SK-N-SH (cell line): ENCODE results near the gene ARHGAP23. TPM values are rescaled to one million over a fixed set of nuclear protein-coding genes. Genes with fewer than 3 reads are reported as not detected.

Source experiments
- CTCF ChIA-PET: fragments of 300-600, 350-600 bp; formaldehyde crosslinking; extraction: SDS; loops from one replicate; lab custom pipeline; 2021; lab: Yijun Ruan, JAX
- POLR2A ChIA-PET: fragments of 350-600 bp; sonication (Branson Sonifier 250); formaldehyde crosslinking; extraction: SDS; loops from one replicate; lab custom pipeline; 2020; ENCODE audit warnings: antibody characterized with exemption, inconsistent platforms; lab: Yijun Ruan, JAX
- DNase-seq: peaks from one replicate; pipeline ENCODE4 v3.0.0; 2012
- H2AFZ ChIP-seq: fragments of 200-600 bp; sonication (generic); 2 replicates; pipeline ENCODE4 v1.8.1; 2016; ENCODE audit warnings: antibody characterized with exemption, mild to moderate bottlenecking, low read depth
- H3F3A ChIP-seq: fragments of 200-600 bp; sonication (generic); replicated peaks from 2 replicates; pipeline ENCODE3; 2016; ENCODE audit warnings: antibody characterized with exemption, mild to moderate bottlenecking; ENCODE audit not compliant: insufficient read depth
- H3K27ac ChIP-seq, 2 experiments: fragments of 200-500 bp in 1 of 2; fragments of 200-600 bp in 1 of 2; sonication (Bioruptor generic) in 1 of 2; sonication (generic), shearing (Covaris generic) in 1 of 2; 2 replicates each; pipeline versions ENCODE4 v1.5.1 to v1.6.1; 2014 to 2016; ENCODE audit warnings: low read depth in 2 of 2, inconsistent platforms in 1 of 2, low read length in 1 of 2, mild to moderate bottlenecking in 1 of 2, mixed read lengths in 1 of 2
- H3K27me3 ChIP-seq: fragments of 200-600 bp; sonication (generic), shearing (Covaris generic); 2 replicates; pipeline ENCODE4 v1.6.1; 2016; ENCODE audit warnings: mixed run types; ENCODE audit not compliant: insufficient read depth
- H3K36me3 ChIP-seq, 2 experiments: fragments of 200-500 bp in 1 of 2; fragments of 200-600 bp in 1 of 2; sonication (Bioruptor generic) in 1 of 2; sonication (generic) in 1 of 2; replicated peaks in 1 of 2; 2 replicates each; pipeline versions ENCODE3 to v1.5.1; 2014 to 2016; ENCODE audit warnings: low read length in 1 of 2, mild to moderate bottlenecking in 1 of 2; ENCODE audit not compliant: insufficient read depth in 2 of 2, control insufficient read depth in 1 of 2
- H3K4me1 ChIP-seq, 2 experiments: fragments of 200-500 bp in 1 of 2; fragments of 200-600 bp in 1 of 2; sonication (Bioruptor generic) in 1 of 2; sonication (generic), shearing (Covaris generic) in 1 of 2; 2 replicates each; pipeline versions ENCODE4 v1.5.1 to v1.6.1; 2014 to 2016; ENCODE audit warnings: low read depth in 1 of 2, low read length in 1 of 2, mixed run types in 1 of 2; ENCODE audit not compliant: insufficient read depth in 2 of 2, control insufficient read depth in 1 of 2
- H3K4me2 ChIP-seq: fragments of 200-600 bp; sonication (generic), shearing (Covaris generic); 2 replicates; pipeline ENCODE4 v1.6.1; 2017; ENCODE audit warnings: mixed run types
- H3K4me3 ChIP-seq, 2 experiments: fragments of 200-500 bp in 1 of 2; fragments of 200-600 bp in 1 of 2; sonication (Bioruptor generic) in 1 of 2; sonication (generic), shearing (Covaris generic) in 1 of 2; 2 replicates each; pipeline versions ENCODE4 v1.5.1 to v1.8.1; 2014 to 2016; ENCODE audit warnings: low read depth in 2 of 2, inconsistent platforms in 1 of 2, low read length in 1 of 2, mild to moderate bottlenecking in 1 of 2, mixed read lengths in 1 of 2, moderate library complexity in 1 of 2
- H3K79me2 ChIP-seq: fragments of 200-600 bp; sonication (generic); 2 replicates; pipeline ENCODE4 v1.8.1; 2017; ENCODE audit warnings: mild to moderate bottlenecking; ENCODE audit not compliant: insufficient read depth
- H3K9ac ChIP-seq: fragments of 200-600 bp; sonication (generic); 2 replicates; pipeline ENCODE4 v1.6.1; 2017; ENCODE audit warnings: mixed run types
- H3K9me2 ChIP-seq: fragments of 200-600 bp; sonication (generic); 2 replicates; pipeline ENCODE4 v1.6.1; 2017; ENCODE audit warnings: mixed run types
- H3K9me3 ChIP-seq: fragments of 200-600 bp; sonication (generic); 2 replicates; pipeline ENCODE4 v1.6.1; 2017; ENCODE audit warnings: mixed run types, mild to moderate bottlenecking, moderate library complexity
- H4K20me1 ChIP-seq: fragments of 200-600 bp; sonication (generic); 2 replicates; pipeline ENCODE4 v1.6.1; 2017; ENCODE audit warnings: mild to moderate bottlenecking, mixed run types; ENCODE audit not compliant: insufficient read depth
- EZH2phosphoT487 ChIP-seq: fragments of 200-600 bp; sonication (generic); IDR thresholded peaks from 2 replicates; pipeline ENCODE4 v1.6.1; 2017; ENCODE audit warnings: low read depth, mixed run types, mild to moderate bottlenecking, antibody characterized with exemption, moderate library complexity, borderline replicate concordance
- FOXM1 ChIP-seq: IDR thresholded peaks from 2 replicates; pipeline ENCODE4 v1.4.0; 2012; ENCODE audit warnings: low read depth, mild to moderate bottlenecking
- GABPA ChIP-seq: IDR thresholded peaks from 2 replicates; pipeline ENCODE4 v1.4.0; 2012; ENCODE audit warnings: low read depth, mild to moderate bottlenecking
- GATA2 ChIP-seq: sonication (generic); formaldehyde crosslinking; IDR thresholded peaks from 2 replicates; pipeline ENCODE4 v1.5.0; 2020; ENCODE audit warnings: mild to moderate bottlenecking, missing genetic modification reagents
- IRF3 ChIP-seq: fragments of 150-350 bp; IDR thresholded peaks from 2 replicates; pipeline ENCODE4 v1.6.1; 2016; ENCODE audit warnings: mild to moderate bottlenecking, low read depth, low read length
- JUND ChIP-seq: IDR thresholded peaks from 2 replicates; pipeline ENCODE4 v1.4.0; 2012
- MEF2A ChIP-seq: IDR thresholded peaks from 2 replicates; pipeline ENCODE4 v1.4.0; 2012; ENCODE audit warnings: low read depth, borderline replicate concordance
- POLR2AphosphoS5 ChIP-seq: IDR thresholded peaks from 2 replicates; pipeline ENCODE4 v1.6.1; 2012; ENCODE audit warnings: low read depth, low read length
- RCOR1 ChIP-seq: fragments of 150-350 bp; IDR thresholded peaks from 2 replicates; pipeline ENCODE4 v1.6.1; 2017; ENCODE audit warnings: antibody characterized with exemption, low read length
- RFX5 ChIP-seq: IDR thresholded peaks from 2 replicates; pipeline ENCODE4 v1.6.1; 2012; ENCODE audit warnings: mild to moderate bottlenecking, improper control_type of control experiment, low read length
- RXRA ChIP-seq: IDR thresholded peaks from 2 replicates; pipeline ENCODE4 v1.4.0; 2012; ENCODE audit warnings: low read depth, mild to moderate bottlenecking, borderline replicate concordance
- TEAD4 ChIP-seq: IDR thresholded peaks from 2 replicates; pipeline ENCODE4 v1.4.0; 2012; ENCODE audit warnings: mild to moderate bottlenecking, borderline replicate concordance; ENCODE audit not compliant: insufficient read depth
- YY1 ChIP-seq: IDR thresholded peaks from 2 replicates; pipeline ENCODE4 v1.4.0; 2012; ENCODE audit warnings: low read depth, mild to moderate bottlenecking
- WGBS: methylation state at CpG from one replicate; pipeline ENCODE4 v1.1.6; 2017; ENCODE audit warnings: low lambda C conversion rate; 5-methylcytosine and 5-hydroxymethylcytosine counted together
- polyA plus RNA-seq, 3 experiments: library from polyadenylated mRNA; depleted of rRNA; stranded (reverse); fragments of >200 nt; gene quantifications; 2 replicates each; pipeline ENCODE4 v1.2.3, GENCODE V29; 2012
- TF ChIP-seq, protein P1 (sequence below): IDR thresholded peaks from 2 replicates; pipeline ENCODE4 v1.6.1; 2012; ENCODE audit warnings: mild to moderate bottlenecking, low read depth, low read length, moderate library complexity
- TF ChIP-seq, protein P2 (sequence below): IDR thresholded peaks from 2 replicates; pipeline ENCODE4 v1.4.0; 2012; ENCODE audit warnings: low read depth, borderline replicate concordance

ARHGAP23 gene
- polyA plus RNA-seq, 1 of the 3 experiments (the other 2 are of a cell fraction), result 19.2 TPM

GRCh38 chr17:38440614-38441397 is 12.5 kb downstream of the ARHGAP23 start:
- H3K4me1 ChIP-seq, result peaks cover 0 to 21% of the 10 kb centered on the region in 2 experiments; a peak in 2 of 4 replicates
- peaks cover 85% of the 10 kb centered on the region for H4K20me1 ChIP-seq
- ChIA-PET POLR2A (no interaction called here), CTCF (interaction anchor here (0.6 to 12.8 kb wide), 4 partner anchors 15 to 227 kb away, joined by 3 to 146 read pairs (median 4); partner anchors contain the start of gene ARHGAP23)
- TF ChIP-seq RFX5, result no peak
- TF ChIP-seq, protein P1, sequence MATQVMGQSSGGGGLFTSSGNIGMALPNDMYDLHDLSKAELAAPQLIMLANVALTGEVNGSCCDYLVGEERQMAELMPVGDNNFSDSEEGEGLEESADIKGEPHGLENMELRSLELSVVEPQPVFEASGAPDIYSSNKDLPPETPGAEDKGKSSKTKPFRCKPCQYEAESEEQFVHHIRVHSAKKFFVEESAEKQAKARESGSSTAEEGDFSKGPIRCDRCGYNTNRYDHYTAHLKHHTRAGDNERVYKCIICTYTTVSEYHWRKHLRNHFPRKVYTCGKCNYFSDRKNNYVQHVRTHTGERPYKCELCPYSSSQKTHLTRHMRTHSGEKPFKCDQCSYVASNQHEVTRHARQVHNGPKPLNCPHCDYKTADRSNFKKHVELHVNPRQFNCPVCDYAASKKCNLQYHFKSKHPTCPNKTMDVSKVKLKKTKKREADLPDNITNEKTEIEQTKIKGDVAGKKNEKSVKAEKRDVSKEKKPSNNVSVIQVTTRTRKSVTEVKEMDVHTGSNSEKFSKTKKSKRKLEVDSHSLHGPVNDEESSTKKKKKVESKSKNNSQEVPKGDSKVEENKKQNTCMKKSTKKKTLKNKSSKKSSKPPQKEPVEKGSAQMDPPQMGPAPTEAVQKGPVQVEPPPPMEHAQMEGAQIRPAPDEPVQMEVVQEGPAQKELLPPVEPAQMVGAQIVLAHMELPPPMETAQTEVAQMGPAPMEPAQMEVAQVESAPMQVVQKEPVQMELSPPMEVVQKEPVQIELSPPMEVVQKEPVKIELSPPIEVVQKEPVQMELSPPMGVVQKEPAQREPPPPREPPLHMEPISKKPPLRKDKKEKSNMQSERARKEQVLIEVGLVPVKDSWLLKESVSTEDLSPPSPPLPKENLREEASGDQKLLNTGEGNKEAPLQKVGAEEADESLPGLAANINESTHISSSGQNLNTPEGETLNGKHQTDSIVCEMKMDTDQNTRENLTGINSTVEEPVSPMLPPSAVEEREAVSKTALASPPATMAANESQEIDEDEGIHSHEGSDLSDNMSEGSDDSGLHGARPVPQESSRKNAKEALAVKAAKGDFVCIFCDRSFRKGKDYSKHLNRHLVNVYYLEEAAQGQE, result no peak
- no peak for TF ChIP-seq YY1
- no peak for TF ChIP-seq JUND
- TF ChIP-seq RCOR1, result no peak
- TF ChIP-seq MEF2A, result no peak
- no peak for DNase-seq
- H3K4me3 ChIP-seq, result no peak overlapping the region
- no peak overlapping the region for H2AFZ ChIP-seq
- 89% methylated on average over 13 of the region's 16 CpGs for WGBS
- H3K79me2 ChIP-seq, result peaks cover 87% of the 10 kb centered on the region
- H3K4me2 ChIP-seq, result no peak overlapping the region
- H3K9me3 ChIP-seq, result no peaks in the 10 kb centered on the region
- H3K27me3 ChIP-seq, result no peaks in the 10 kb centered on the region
- peaks cover 0 to 8% of the 10 kb centered on the region in 2 experiments for H3K36me3 ChIP-seq
- H3F3A ChIP-seq, result peaks cover 6% of the 10 kb centered on the region
- no peak overlapping the region for H3K9ac ChIP-seq
- H3K27ac ChIP-seq, result no peak overlapping the region
- H3K9me2 ChIP-seq, result no peaks in the 10 kb centered on the region

DNA sequence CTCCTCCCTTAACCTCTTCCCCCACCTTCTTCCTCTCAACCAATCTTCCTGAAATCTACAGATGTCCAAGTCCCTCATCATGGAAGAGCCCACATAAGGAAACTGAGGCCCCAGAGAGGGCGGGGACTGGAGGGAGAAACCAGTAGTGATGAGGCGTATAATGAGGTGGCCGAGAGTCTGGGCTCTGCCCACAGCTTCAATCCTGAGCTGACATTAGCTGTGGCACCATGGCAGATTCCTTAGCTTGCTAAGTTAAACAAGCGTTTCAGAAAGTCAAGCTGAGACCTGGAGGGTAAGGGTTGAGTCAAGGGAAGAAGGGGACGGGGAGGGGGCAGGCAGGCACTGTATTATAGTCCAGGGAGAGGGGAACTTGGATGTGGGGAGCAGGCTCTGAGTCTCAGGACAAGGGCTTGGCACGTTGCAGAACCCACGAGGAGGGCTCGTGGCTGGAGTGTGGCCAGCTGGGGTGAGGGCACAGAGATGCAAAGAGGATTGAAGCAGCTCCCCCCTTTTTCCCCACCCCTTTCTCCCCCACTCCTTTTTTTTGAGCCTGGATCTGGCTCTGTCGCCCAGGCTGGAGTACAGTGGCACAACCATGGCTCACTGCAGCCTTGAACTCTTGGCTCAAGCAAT is 13.3 kb downstream of the ARHGAP23 start:
- ChIA-PET CTCF (interaction anchor here (1.2 to 12.8 kb wide), 5 partner anchors 16 to 226 kb away, joined by 3 to 146 read pairs (median 10); partner anchors contain the start of gene ARHGAP23), POLR2A (no interaction called here)
- DNase-seq, result no peak
- no peak overlapping the region for H3K4me3 ChIP-seq
- H3K27me3 ChIP-seq, result no peaks in the 10 kb centered on the region
- H3K9ac ChIP-seq, result no peak overlapping the region
- H3K27ac ChIP-seq, result no peak overlapping the region
- peaks cover 86% of the 10 kb centered on the region for H3K79me2 ChIP-seq
- no peaks in the 10 kb centered on the region for H3K9me2 ChIP-seq
- no peak overlapping the region for H2AFZ ChIP-seq
- peaks cover 6% of the 10 kb centered on the region for H3F3A ChIP-seq
- H3K36me3 ChIP-seq, result peaks cover 0 to 8% of the 10 kb centered on the region in 2 experiments
- WGBS, result 89% methylated on average over 9 of the region's 9 CpGs
- H3K4me1 ChIP-seq, result peaks cover 0 to 17% of the 10 kb centered on the region in 2 experiments; a peak in 2 of 4 replicates
- H4K20me1 ChIP-seq, result peaks cover 78% of the 10 kb centered on the region
- no peak overlapping the region for H3K4me2 ChIP-seq
- H3K9me3 ChIP-seq, result no peaks in the 10 kb centered on the region
- no peak for TF ChIP-seq EZH2phosphoT487
- no peak for TF ChIP-seq FOXM1
- TF ChIP-seq MEF2A, result no peak
- TF ChIP-seq GATA2 (CRISPR knock-in tag), result no peak
- TF ChIP-seq RXRA, result no peak
- no peak for TF ChIP-seq POLR2AphosphoS5
- TF ChIP-seq GABPA, result no peak
- no peak for TF ChIP-seq YY1
- TF ChIP-seq, protein P2, sequence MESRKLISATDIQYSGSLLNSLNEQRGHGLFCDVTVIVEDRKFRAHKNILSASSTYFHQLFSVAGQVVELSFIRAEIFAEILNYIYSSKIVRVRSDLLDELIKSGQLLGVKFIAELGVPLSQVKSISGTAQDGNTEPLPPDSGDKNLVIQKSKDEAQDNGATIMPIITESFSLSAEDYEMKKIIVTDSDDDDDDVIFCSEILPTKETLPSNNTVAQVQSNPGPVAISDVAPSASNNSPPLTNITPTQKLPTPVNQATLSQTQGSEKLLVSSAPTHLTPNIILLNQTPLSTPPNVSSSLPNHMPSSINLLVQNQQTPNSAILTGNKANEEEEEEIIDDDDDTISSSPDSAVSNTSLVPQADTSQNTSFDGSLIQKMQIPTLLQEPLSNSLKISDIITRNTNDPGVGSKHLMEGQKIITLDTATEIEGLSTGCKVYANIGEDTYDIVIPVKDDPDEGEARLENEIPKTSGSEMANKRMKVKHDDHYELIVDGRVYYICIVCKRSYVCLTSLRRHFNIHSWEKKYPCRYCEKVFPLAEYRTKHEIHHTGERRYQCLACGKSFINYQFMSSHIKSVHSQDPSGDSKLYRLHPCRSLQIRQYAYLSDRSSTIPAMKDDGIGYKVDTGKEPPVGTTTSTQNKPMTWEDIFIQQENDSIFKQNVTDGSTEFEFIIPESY, result no peak
- no peak for TF ChIP-seq TEAD4
- no peak for TF ChIP-seq IRF3
- TF ChIP-seq RFX5, result no peak
- TF ChIP-seq, all 33 proteins: peak for 0
